Activated CD4-positive, alpha-beta T cell treated with anti-CD3 and anti-CD28 coated beads for 1 hour (primary cell): ENCODE data around the gene PTX4.

Experiments used
- DNase-seq: peaks from one replicate; pipeline ENCODE4 v3.0.0-alpha.2; 2020

PTX4 gene

GRCh38 chr16:1523581-1524245 is 35.0 kb upstream of the PTX4 start:
- no peak for DNase-seq

GRCh38 chr16:1520461-1520860 is 31.7 kb upstream of the PTX4 start:
- DNase-seq = no peak

GRCh38 chr16:1519831-1520230 is 31.1 kb upstream of the PTX4 start:
- DNase-seq = no peak

- no peak for DNase-seq
Observed at GRCh38 chr16:1518626-1519135, 29.9 kb upstream of the PTX4 start.

- no peak for DNase-seq
Observed at GRCh38 chr16:1514507-1514906, 25.8 kb upstream of the PTX4 start.

GRCh38 chr16:1512774-1513173 is 24.0 kb upstream of the PTX4 start:
- DNase-seq = no peak

- DNase-seq = no peak
Observed at GRCh38 chr16:1511662-1512569, 23.2 kb upstream of the PTX4 start.

- DNase-seq = no peak
Observed at GRCh38 chr16:1510941-1511351, 22.2 kb upstream of the PTX4 start.

- no peak for DNase-seq
Observed at GRCh38 chr16:1510272-1510671, 21.5 kb upstream of the PTX4 start.

- no peak for DNase-seq
Observed at GRCh38 chr16:1509307-1510221, 20.8 kb upstream of the PTX4 start.

GRCh38 chr16:1508494-1509187 is 19.9 kb upstream of the PTX4 start:
- no peak for DNase-seq

- DNase-seq = no peak
Observed at GRCh38 chr16:1506494-1507213, 17.9 kb upstream of the PTX4 start.

- DNase-seq = no peak
Observed at GRCh38 chr16:1505912-1506311, 17.2 kb upstream of the PTX4 start.

GRCh38 chr16:1505073-1505844 is 16.5 kb upstream of the PTX4 start:
- no peak for DNase-seq

GRCh38 chr16:1503110-1503955 is 14.6 kb upstream of the PTX4 start:
- DNase-seq = no peak

- DNase-seq = no peak
Observed at GRCh38 chr16:1502092-1503004, 13.6 kb upstream of the PTX4 start.

- no peak for DNase-seq
Observed at GRCh38 chr16:1501630-1502029, 12.9 kb upstream of the PTX4 start.

- no peak for DNase-seq
Observed at GRCh38 chr16:1500465-1501150, 11.9 kb upstream of the PTX4 start.
